Measurements from ENCODE around the gene ENTPD8.

Gene ENTPD8

DNA sequence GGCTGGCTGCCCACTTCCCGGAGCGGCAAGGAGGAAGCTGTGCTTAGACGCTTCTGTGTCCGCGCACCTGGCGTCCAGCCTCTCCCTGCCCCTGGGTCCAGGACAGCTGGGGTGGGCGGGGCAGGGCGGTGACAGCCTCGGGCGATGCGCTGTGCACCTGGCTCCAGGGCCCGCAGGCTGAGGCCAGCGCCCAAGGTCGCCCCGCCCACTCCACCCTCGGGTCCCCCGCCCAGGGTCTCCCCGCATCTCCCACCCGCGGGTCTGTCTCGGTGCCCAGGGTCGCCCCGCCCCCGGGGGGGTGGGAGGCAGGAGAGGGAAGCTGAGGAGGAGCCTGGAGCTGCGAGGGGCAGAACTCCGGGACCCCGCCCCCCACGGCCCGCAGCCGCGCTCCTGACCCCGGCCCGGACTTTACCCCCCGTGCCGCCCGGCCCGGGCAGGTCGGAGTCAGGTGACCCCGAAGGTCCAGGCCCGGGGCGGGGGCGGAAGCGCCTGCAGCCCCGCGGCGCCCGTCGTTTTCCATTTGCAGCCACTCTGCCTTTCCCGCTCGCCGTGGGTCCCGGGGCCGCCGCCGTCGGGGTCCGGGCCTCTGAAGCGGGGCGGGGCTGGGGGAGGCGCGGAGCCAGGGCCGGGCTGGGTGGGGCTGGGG lies at the start of gene ENTPD8:
Gene ENTPD8, minus strand, starts transcription at position 69 of the 646 bp plus-strand sequence. CDS start 3,072 bp downstream, outside the sequence.
- no peak for DNase-seq (ENCODE audit: low spot score)

DNA sequence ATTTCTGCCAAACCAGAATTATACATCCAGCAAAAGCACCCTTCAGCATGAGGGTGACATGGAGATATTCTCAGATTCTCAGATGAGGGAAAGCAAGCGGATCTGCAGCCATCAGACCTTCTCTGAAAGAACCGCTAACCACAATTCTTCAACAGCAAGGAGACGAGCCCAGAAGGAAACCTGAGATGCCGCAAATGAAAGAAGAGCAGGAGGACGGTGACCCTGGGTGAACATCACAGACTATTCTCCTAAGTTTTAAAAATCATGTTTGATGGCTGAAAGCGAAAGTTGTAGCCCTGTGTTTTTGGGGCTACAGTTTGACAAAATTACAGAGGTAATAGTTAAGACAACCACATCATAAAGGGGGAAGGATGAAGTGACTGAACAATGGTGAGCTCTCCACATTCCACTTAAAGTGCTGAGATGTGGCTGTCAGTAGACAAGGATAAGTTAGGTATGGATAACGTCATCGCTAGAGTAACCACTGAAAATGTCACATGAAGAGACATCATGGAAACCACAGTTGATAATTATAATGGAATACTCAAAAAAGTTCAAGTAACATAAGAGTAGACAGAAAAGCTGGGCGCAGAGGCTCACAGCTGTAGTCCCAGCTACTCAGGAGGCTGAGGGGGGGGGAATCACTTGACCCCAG lies 49.5 kb upstream of the ENTPD8 start:
- no peak for DNase-seq (ENCODE audit: low spot score)

GRCh38 chr9:137488906-137489305 lies 47.7 kb upstream of the ENTPD8 start:
- no peak for DNase-seq (ENCODE audit: low spot score)

DNA sequence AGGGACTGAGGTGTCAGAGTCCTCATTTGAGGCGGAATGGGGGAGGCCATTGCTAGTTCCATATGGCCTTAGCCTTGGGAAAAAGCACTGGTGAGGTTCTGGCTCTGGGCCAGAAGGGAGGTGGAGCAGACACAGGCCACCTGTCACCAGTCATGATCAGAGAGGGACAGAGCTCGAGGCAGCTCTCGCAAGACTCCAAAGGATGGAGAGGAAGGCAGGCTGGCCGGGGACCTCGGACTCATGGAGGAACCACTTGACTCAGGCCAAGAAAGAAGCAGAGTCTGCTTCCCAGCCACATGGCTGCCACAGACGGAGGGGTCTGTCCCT lies 47.1 kb upstream of the ENTPD8 start:
- DNase-seq (ENCODE audit: low spot score): no peak

DNA sequence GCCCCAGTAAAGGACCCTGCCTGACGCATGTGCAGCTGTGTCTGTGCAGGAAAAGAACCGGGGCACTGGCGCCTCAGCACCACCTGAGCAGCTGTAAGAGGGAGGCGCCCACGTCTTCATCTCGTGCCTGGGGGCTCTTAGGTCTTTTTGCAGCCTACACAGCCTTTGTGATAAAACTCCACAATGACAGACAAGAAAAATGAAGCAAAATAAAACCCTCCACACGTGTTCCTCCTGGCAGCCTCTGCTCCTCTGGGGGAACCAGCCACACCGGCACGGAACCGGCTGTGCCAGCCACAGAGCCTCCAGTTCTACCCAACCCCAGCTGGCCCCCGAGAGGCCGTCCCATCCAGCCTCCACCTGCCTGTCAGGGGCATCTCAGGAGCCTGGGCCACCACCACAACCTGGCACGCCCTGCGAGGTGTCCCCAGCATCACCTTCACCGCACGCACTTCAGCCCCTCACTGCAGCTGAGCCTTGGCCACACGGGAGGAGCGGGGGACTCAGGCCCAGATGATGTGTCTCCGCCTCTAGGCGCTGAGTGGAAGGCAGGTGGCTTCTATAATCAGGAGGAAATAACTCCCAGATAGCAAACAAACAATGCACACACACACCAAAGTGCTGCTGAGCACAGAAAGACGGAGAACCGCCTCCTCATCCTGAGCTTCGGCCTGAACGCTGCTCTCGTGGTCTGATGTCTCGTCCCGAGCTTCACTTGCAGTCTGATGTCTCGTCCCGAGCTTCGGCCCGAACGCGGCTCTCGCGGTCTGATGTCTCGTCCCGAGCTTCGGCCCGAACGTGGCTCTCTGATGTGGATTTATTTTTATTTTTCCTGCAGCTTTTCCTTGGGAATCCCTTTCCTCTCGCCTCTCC lies 46.5 kb upstream of the ENTPD8 start:
- no peak for DNase-seq (ENCODE audit: low spot score)

GRCh38 chr9:137486545-137487453 lies 45.6 kb upstream of the ENTPD8 start:
- DNase-seq (ENCODE audit: low spot score): no peak

- DNase-seq (ENCODE audit: low spot score): no peak
Observed at GRCh38 chr9:137486141-137486490, 45.0 kb upstream of the ENTPD8 start.

- DNase-seq (ENCODE audit: low spot score): no peak
Observed at GRCh38 chr9:137485343-137486140, 44.4 kb upstream of the ENTPD8 start.

- no peak for DNase-seq (ENCODE audit: low spot score)
Observed at GRCh38 chr9:137484551-137485315, 43.6 kb upstream of the ENTPD8 start.

DNA sequence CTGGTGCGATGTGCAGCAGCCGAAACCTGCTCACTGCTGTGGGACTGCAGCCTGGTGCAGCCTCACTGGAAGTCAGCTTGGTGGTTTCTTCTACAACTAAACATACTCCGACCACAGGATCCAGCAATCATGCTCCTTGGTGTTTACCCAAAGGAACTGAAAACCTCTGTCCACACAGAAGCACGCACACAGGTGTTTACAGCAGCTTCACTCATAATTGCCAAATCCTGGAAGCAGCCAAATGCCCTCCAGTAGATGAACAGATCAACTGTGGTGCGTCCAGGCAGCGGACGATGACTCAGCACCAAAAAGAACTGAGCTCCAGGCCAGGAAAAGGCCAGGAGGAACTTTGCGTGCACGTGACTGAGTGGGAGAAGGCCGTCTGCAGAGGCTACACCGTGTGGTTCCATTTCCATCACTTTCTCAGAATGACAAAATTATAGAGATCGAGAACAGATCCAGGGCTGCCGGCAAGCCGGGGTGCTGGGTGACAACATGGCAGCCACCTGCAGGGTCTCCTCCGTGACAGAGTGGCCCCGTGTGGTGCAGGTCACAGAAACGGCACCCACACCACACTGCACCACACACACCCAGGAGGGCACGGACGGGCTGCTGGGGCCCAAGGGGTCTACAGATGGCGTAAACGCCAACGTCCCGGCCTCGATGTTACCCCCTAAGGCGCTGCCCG lies 41.1 kb upstream of the ENTPD8 start:
- peak; percentile 84 for DNase-seq (ENCODE audit: low spot score)

DNA sequence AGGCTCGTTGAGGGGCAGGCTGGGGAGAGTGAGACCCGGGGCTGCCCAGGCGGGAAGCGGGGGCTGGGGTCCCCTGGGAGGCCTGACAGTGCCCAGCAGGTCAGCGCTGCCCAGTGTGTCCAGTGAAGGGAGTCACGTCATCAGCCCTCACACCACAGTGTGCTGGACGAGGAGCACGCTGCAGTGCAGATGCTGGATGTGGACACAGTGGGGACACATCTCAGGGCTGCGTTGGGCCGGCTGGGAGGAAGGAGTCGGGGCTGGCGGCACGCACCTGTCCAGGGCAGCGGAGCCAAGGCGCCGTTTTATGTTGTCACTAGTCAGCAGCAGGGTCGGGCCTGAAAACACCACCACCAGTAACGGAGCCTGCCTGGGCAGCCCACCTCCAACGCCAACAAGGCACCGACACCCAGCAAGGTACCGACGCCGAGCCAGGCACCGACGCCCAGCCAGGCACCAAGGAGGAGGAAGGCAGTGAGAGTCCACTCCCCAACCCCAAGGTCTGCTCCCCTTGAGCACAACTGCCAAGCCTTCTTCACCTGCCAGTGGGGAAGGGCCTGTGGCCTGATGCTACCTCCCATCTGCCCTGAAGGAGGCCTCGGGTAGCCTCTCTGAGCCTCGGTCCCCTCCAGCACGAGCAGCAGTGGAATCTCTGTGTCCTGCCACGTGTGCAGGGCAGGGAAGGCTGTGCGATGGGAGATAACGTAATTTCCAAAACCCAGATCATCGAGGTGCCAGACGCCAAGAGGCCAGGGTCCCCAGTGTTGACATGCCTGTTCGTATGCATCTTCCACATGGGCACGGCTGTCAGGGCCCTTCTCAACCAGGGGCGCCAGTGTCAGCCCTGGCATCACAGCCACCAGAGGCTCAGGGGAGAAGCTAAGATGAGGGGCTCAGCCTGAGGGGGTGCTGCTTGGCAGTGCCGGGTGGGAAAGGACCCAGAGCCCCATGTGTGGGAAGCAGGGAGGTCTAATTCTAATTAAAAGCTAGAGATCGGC lies 39.8 kb upstream of the ENTPD8 start:
- DNase-seq (ENCODE audit: low spot score): no peak

- DNase-seq (ENCODE audit: low spot score): no peak
Observed at GRCh38 chr9:137479892-137480685, 38.9 kb upstream of the ENTPD8 start.

DNA sequence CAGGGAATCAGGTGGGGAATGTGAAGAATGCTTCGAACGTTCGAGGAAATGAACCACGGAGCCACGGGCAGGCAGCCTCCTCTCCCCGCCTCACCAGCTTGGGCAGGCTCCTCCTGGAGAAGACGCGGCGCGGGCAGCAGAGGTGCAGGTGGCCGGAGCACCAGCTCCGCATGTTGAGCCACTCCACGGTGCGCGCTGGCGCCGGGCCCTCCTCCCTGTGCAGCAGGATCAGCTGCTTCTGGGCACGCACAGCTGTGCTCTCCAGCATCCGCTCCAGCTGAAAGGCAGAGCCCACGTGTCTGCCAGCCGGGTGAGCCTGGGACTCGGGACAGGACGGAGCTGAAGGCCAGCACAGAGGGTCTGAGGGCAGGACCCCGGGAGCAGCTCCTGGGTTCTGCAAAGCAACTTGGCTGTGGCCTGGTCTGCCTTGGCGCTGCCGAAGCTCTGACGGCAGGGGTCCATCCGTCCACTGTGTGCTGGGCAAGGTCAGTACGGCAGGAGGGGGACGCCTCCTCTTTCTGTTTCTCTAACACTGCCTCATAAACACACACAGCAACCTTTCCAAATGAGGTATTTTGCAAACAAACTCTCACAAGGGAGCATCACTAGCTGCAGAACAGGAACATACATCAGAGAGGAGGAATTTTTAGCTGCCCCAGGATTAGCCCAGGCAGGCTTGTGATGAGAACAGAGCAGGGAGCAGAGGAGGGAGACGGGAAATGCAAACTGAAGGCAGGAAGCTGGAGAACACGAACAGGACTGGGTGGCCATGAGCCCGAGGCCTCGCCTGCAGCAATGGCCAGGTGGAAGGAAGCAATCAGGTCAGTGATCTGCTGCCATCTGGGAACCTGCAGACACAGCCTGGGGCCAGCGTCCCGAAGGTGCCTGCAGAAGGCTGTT lies 38.1 kb upstream of the ENTPD8 start:
- DNase-seq (ENCODE audit: low spot score): no peak

- no peak for DNase-seq (ENCODE audit: low spot score)
Observed at GRCh38 chr9:137478613-137478961, 37.4 kb upstream of the ENTPD8 start.

DNA sequence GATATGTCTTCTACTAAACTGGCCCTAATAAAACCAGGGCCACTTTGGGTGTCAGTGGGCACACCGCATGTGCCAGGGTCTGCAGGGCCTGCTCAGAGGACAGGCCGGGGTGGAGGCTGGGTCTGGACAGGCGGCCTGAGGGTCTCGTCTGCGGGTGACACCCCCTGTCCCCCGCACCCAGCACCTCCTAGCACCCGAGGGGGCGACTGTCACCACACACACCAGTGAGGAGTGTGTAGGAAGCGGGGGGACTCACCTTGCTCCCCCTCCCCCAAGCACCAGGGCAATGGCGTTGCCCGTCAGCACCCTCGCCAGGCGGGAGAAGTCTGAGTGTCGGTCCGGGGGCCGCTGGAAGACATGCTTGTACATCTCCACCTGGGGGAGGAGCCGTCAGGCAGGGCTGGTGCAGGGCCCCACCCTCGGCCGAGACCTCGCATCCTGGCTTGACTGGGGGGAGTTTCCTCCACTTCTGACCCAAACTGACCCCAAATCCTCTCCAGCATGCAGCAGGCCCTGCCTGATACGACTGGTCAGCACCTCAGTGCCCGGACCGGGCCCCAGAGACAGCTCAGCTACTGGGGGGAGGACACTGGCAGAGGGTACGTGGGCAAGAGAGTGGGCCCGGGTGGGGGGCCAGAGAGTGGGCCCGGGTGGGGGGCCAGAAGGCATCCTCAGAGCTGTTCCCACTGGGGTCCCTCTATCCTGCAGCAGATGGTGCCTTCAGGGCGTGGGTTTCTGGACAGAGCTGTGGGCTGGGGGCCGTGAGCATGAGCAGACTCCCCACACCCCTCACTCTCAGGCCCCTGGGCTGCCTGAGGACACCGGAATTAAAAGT lies 36.8 kb upstream of the ENTPD8 start:
- DNase-seq (ENCODE audit: low spot score): no peak

- DNase-seq (ENCODE audit: low spot score): no peak
Observed at GRCh38 chr9:137476856-137477255, 35.7 kb upstream of the ENTPD8 start.

All from AG08396 (cell line).